Vagina (tissue), 2 donors: Measurements from ENCODE around the gene SQOR.

Experiments
- POLR2A ChIP-seq, 2 donors: fragments of 450-650 bp; IDR thresholded peaks; one replicate each; pipeline ENCODE4 v1.6.1; 2017; ENCODE audit warnings: antibody characterized with exemption in 2 of 2, mild to moderate bottlenecking in 2 of 2, moderate library complexity in 2 of 2
- TF ChIP-seq, protein P1 (sequence below), 3 experiments: fragments of 450-650 bp in 2 of 3; fragments of 200-600 bp in 1 of 3; sonication (generic) in 1 of 3; IDR thresholded peaks; one replicate each; pipeline ENCODE4 v1.5.1; 2017 to 2019; ENCODE audit warnings: antibody characterized with exemption in 3 of 3, mild to moderate bottlenecking in 2 of 3, moderate library complexity in 2 of 3

DNA sequence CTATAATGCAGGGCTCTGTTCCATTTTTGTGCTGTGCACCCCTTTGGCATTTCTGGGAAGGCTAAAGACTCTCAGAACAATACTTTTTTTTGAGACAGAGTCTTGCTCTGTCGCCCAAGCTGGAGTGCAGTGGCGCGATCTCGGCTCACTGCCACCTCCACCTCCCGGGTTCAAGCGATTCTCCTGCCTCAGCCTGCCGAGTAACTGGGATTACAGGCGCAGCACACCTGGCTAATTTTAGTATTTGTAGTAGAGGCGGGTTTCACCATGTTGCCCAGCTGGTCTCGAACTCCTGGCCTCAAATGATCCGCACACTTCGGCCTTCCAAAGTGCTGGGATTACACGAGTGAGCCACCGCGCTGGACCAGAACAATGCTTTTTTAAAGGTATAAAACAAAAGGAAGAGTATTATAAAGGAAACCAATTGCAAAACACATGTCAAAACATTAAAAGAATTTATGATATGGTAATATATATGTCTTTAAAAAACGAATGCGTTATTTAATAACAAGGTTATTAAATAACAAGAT, 999 bp downstream of the SQOR start:
- TF ChIP-seq, protein P1, sequence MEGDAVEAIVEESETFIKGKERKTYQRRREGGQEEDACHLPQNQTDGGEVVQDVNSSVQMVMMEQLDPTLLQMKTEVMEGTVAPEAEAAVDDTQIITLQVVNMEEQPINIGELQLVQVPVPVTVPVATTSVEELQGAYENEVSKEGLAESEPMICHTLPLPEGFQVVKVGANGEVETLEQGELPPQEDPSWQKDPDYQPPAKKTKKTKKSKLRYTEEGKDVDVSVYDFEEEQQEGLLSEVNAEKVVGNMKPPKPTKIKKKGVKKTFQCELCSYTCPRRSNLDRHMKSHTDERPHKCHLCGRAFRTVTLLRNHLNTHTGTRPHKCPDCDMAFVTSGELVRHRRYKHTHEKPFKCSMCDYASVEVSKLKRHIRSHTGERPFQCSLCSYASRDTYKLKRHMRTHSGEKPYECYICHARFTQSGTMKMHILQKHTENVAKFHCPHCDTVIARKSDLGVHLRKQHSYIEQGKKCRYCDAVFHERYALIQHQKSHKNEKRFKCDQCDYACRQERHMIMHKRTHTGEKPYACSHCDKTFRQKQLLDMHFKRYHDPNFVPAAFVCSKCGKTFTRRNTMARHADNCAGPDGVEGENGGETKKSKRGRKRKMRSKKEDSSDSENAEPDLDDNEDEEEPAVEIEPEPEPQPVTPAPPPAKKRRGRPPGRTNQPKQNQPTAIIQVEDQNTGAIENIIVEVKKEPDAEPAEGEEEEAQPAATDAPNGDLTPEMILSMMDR (IDR thresholded peaks at IDR 0.05): no peak
- TF ChIP-seq POLR2A (IDR thresholded peaks at IDR 0.05): no peak
